IMR-90 (cell line): ENCODE measurements around the gene YBEY.

ENCODE experiments used
- CEBPB ChIP-seq: IDR thresholded peaks from 2 replicates; pipeline ENCODE4 v1.6.1; 2012; ENCODE audit warnings: low read depth, low read length, improper control_type of control experiment
- CHD1 ChIP-seq: IDR thresholded peaks from 2 replicates; pipeline ENCODE4 v1.6.1; 2012; ENCODE audit warnings: low read depth, low read length, improper control_type of control experiment
- CTCF ChIP-seq: conservative IDR thresholded peaks from 2 replicates; pipeline ENCODE4 v1.5.1; 2012; ENCODE audit warnings: mild to moderate bottlenecking, low read depth, low read length, improper control_type of control experiment
- ELK1 ChIP-seq: fragments of 150-350 bp; IDR thresholded peaks from 2 replicates; pipeline ENCODE4 v1.6.1; 2016; ENCODE audit warnings: low read depth, mild to moderate bottlenecking, low read length, moderate library complexity, borderline replicate concordance
- FOS ChIP-seq: fragments of 150-350 bp; IDR thresholded peaks from 2 replicates; pipeline ENCODE4 v1.6.1; 2016; ENCODE audit warnings: low read depth, low read length
- MAFK ChIP-seq: IDR thresholded peaks from 2 replicates; pipeline ENCODE4 v1.6.1; 2012; ENCODE audit warnings: low read depth, low read length, improper control_type of control experiment
- MAZ ChIP-seq: IDR thresholded peaks from 2 replicates; pipeline ENCODE4 v1.6.1; 2012; ENCODE audit warnings: low read depth, mild to moderate bottlenecking, low read length, improper control_type of control experiment, moderate library complexity, borderline replicate concordance
- MXI1 ChIP-seq: IDR thresholded peaks from 2 replicates; pipeline ENCODE4 v1.6.1; 2012; ENCODE audit warnings: low read depth, mild to moderate bottlenecking, low read length, moderate library complexity, borderline replicate concordance
- POLR2A ChIP-seq: IDR thresholded peaks from 2 replicates; pipeline ENCODE4 v1.6.1; 2012; ENCODE audit warnings: mild to moderate bottlenecking, low read depth, low read length
- RAD21 ChIP-seq: IDR thresholded peaks from 2 replicates; pipeline ENCODE4 v1.6.1; 2012; ENCODE audit warnings: low read length, improper control_type of control experiment
- RCOR1 ChIP-seq: IDR thresholded peaks from 2 replicates; pipeline ENCODE4 v1.6.1; 2012; ENCODE audit warnings: mild to moderate bottlenecking, low read length, improper control_type of control experiment; ENCODE audit not compliant: insufficient replicate concordance
- RFX5 ChIP-seq: IDR thresholded peaks from 2 replicates; pipeline ENCODE4 v1.8.0; 2012; ENCODE audit warnings: low read depth, mild to moderate bottlenecking, low read length, moderate library complexity
- SMC3 ChIP-seq: fragments of 150-350 bp; IDR thresholded peaks from 2 replicates; pipeline ENCODE4 v1.6.1; 2016; ENCODE audit warnings: low read depth, mild to moderate bottlenecking, antibody characterized with exemption, low read length, moderate library complexity
- USF2 ChIP-seq: fragments of 150-350 bp; IDR thresholded peaks from 2 replicates; pipeline ENCODE4 v1.6.1; 2017; ENCODE audit warnings: mild to moderate bottlenecking, antibody characterized with exemption, low read length, low read depth

GRCh38 chr21:46285206-46285661 lies 908 bp upstream of the YBEY start, which contains the start of gene MCM3AP:
- TF ChIP-seq CTCF (no peak), ELK1 (no peak), MAFK (no peak), MAZ (no peak), POLR2A (no peak), RCOR1 (no peak), RFX5 (no peak), FOS (no peak), CEBPB (no peak), RAD21 (no peak), SMC3 (no peak), CHD1 (no peak), MXI1 (no peak), USF2 (no peak)
